Fibroblast of lung (primary cell): ENCODE data around the gene COPRS. TPM values are rescaled to one million over a fixed set of nuclear protein-coding genes. Genes with fewer than 3 reads are reported as not detected.

Source experiments
- DNase-seq, 2 donors: peaks; one replicate each; pipeline versions ENCODE4 v3.0.0 to v3.0.0-alpha.2; 2010; ENCODE audit warnings: low read depth in 2 of 2
- H2AFZ ChIP-seq: 2 replicates; pipeline ENCODE4 v1.5.1; 2012; ENCODE audit warnings: low read length, control low read depth, inconsistent platforms
- H3K27ac ChIP-seq: 2 replicates; pipeline ENCODE4 v1.5.1; 2011; ENCODE audit warnings: low read length, control low read depth; ENCODE audit not compliant: insufficient read depth
- H3K27me3 ChIP-seq: 2 replicates; pipeline ENCODE4 v1.5.1; 2011; ENCODE audit warnings: mild to moderate bottlenecking, low read length; ENCODE audit not compliant: control insufficient read depth, insufficient read depth
- H3K36me3 ChIP-seq: 2 replicates; pipeline ENCODE4 v1.5.1; 2011; ENCODE audit warnings: low read length; ENCODE audit not compliant: control insufficient read depth, insufficient read depth
- H3K4me1 ChIP-seq: 2 replicates; pipeline ENCODE4 v1.5.1; 2011; ENCODE audit warnings: low read length; ENCODE audit not compliant: control insufficient read depth, insufficient read depth; ENCODE audit errors: extremely low read depth
- H3K4me2 ChIP-seq: 2 replicates; pipeline ENCODE4 v1.5.1; 2011; ENCODE audit warnings: low read length, control low read depth; ENCODE audit not compliant: insufficient read depth; ENCODE audit errors: extremely low read depth
- H3K4me3 ChIP-seq, 4 experiments: fragments of 200-600 bp in 1 of 4; sonication (generic) in 1 of 4; replicated peaks in 1 of 4; 2 replicates each; pipeline ENCODE4 v1.5.1; 2011 to 2016; ENCODE audit warnings: low read length in 4 of 4, low read depth in 3 of 4, mild to moderate bottlenecking in 3 of 4, control low read depth in 2 of 4, inconsistent platforms in 1 of 4, mixed read lengths in 1 of 4; ENCODE audit not compliant: insufficient read depth in 1 of 4; ENCODE audit errors: control extremely low read depth in 1 of 4
- H3K79me2 ChIP-seq: 2 replicates; pipeline ENCODE4 v1.5.1; 2012; ENCODE audit warnings: mild to moderate bottlenecking, low read length, inconsistent platforms; ENCODE audit not compliant: control insufficient read depth, insufficient read depth
- H3K9ac ChIP-seq: 2 replicates; pipeline ENCODE4 v1.5.1; 2011; ENCODE audit warnings: mild to moderate bottlenecking, low read length, control low read depth; ENCODE audit not compliant: insufficient read depth
- H3K9me3 ChIP-seq: 2 replicates; pipeline ENCODE4 v1.5.1; 2012; ENCODE audit warnings: low read depth, low read length; ENCODE audit not compliant: control insufficient read depth, insufficient read depth
- H4K20me1 ChIP-seq: 2 replicates; pipeline ENCODE4 v1.5.1; 2011; ENCODE audit warnings: low read length; ENCODE audit not compliant: control insufficient read depth, insufficient read depth; ENCODE audit errors: extremely low read depth
- CTCF ChIP-seq, 2 donors: IDR thresholded peaks in 1 of 2; conservative IDR thresholded peaks in 1 of 2; 1 replicate in 1 of 2; 2 replicates in 1 of 2; pipeline ENCODE4 v1.5.1; 2011 to 2012; ENCODE audit warnings: low read length in 2 of 2, control low read depth in 1 of 2, inconsistent platforms in 1 of 2, low read depth in 1 of 2, mild to moderate bottlenecking in 1 of 2
- EZH2 ChIP-seq: IDR thresholded peaks from 2 replicates; pipeline ENCODE4 v1.5.1; 2012; ENCODE audit warnings: low read length, control low read depth, mild to moderate bottlenecking; ENCODE audit errors: missing control alignments
- polyA plus RNA-seq, 2 donors: library from polyadenylated mRNA; depleted of rRNA in 1 of 2; stranded (reverse) in 1 of 2; unstranded in 1 of 2; fragments of >200 nt; gene quantifications; 2 replicates each; pipeline ENCODE4 v1.2.1, GENCODE V29; 2011 to 2012; ENCODE audit warnings: missing spikeins in 1 of 2
- total RNA-seq: library from RNA; depleted of rRNA; stranded (reverse); fragments of >200 nt; gene quantifications from 2 replicates; pipeline ENCODE4 v1.2.1, GENCODE V29; 2014

Gene COPRS
- total and polyA plus RNA-seq, 2 donors (not counting 1 experiment from before 2014, with no cell fraction given): 97.9 to 98.7 TPM

- H2AFZ ChIP-seq: no peak overlapping the region
- no peaks in the 10 kb centered on the region for H3K9me3 ChIP-seq
- no peak overlapping the region for H3K9ac ChIP-seq
- H3K36me3 ChIP-seq: peaks cover 9% of the 10 kb centered on the region
- H3K4me3 ChIP-seq: no peak overlapping the region
- H3K27me3 ChIP-seq: no peaks in the 10 kb centered on the region
- no peak overlapping the region for H3K27ac ChIP-seq
- DNase-seq: no peak
- H3K79me2 ChIP-seq: no peaks in the 10 kb centered on the region
- no peaks in the 10 kb centered on the region for H3K4me1 ChIP-seq
- no peak for TF ChIP-seq EZH2
- no peak for TF ChIP-seq CTCF (conservative IDR thresholded peaks at IDR 0.05 in 1 of 2, IDR thresholded peaks at IDR 0.05 in 1 of 2; ENCODE audit: low read depth in 1 of 2, low read length in 2 of 2)
- H4K20me1 ChIP-seq: no peaks in the 10 kb centered on the region
- no peak overlapping the region for H3K4me2 ChIP-seq
Observed at GRCh38 chr17:31888124-31888523, 29.1 kb upstream of the COPRS start.

GRCh38 chr17:31882571-31882970, 23.5 kb upstream of the COPRS start:
- no peak overlapping the region for H2AFZ ChIP-seq

GRCh38 chr17:31880311-31880710, 21.3 kb upstream of the COPRS start:
- Histone ChIP-seq H3K4me2 (no peak overlapping the region), H3K9ac (no peak overlapping the region), H3K4me3 (no peak overlapping the region), H3K9me3 (no peaks in the 10 kb centered on the region), H3K36me3 (peaks cover 7% of the 10 kb centered on the region), H3K79me2 (no peaks in the 10 kb centered on the region), H3K27me3 (no peaks in the 10 kb centered on the region), H3K27ac (no peak overlapping the region), H3K4me1 (no peaks in the 10 kb centered on the region), H2AFZ (no peak overlapping the region), H4K20me1 (no peaks in the 10 kb centered on the region)
- TF ChIP-seq CTCF (conservative IDR thresholded peaks at IDR 0.05 in 1 of 2, IDR thresholded peaks at IDR 0.05 in 1 of 2; ENCODE audit: low read depth in 1 of 2, low read length in 2 of 2) (no peak), EZH2 (no peak)
- DNase-seq: no peak

More at GRCh38 chr17:31882571-31882970, 23.5 kb upstream of the COPRS start:
- no peaks in the 10 kb centered on the region for H3K9me3 ChIP-seq
- H3K4me2 ChIP-seq: no peak overlapping the region
- H4K20me1 ChIP-seq: no peaks in the 10 kb centered on the region
- H3K4me3 ChIP-seq: no peak overlapping the region
- H3K36me3 ChIP-seq: peaks cover 7% of the 10 kb centered on the region
- TF ChIP-seq CTCF (conservative IDR thresholded peaks at IDR 0.05 in 1 of 2, IDR thresholded peaks at IDR 0.05 in 1 of 2; ENCODE audit: low read depth in 1 of 2, low read length in 2 of 2) (no peak), EZH2 (no peak)
- no peak overlapping the region for H3K9ac ChIP-seq
- H3K27ac ChIP-seq: no peak overlapping the region
- no peaks in the 10 kb centered on the region for H3K4me1 ChIP-seq
- no peaks in the 10 kb centered on the region for H3K27me3 ChIP-seq
- no peaks in the 10 kb centered on the region for H3K79me2 ChIP-seq
- DNase-seq: no peak
